A673 (cell line): ENCODE measurements around the gene MITF. TPM values are rescaled to one million over a fixed set of nuclear protein-coding genes. Genes with fewer than 3 reads are reported as not detected.

Experiments
- BruUV-seq: library from RNA; stranded (reverse); fragments of 400-500 nt; replicated peaks from 2 replicates; lab custom pipeline; 2021; lab: Mats Ljungman, UMichigan
- CTCF ChIA-PET: fragments of 300-600 bp; sonication (Branson Sonifier 250); formaldehyde crosslinking; loops from one replicate; lab custom pipeline; 2022; ENCODE audit warnings: antibody characterized with exemption; lab: Charles Lee
- POLR2A ChIA-PET: fragments of 300-600 bp; sonication (Branson Sonifier 250); formaldehyde crosslinking; loops from one replicate; lab custom pipeline; 2022; ENCODE audit warnings: antibody characterized with exemption; ENCODE audit not compliant: low non-redundant PET; lab: Charles Lee
- DNase-seq: peaks from one replicate; pipeline ENCODE4 v3.0.0-alpha.2; 2015; ENCODE audit warnings: low spot score
- H3K27ac ChIP-seq: fragments of 200-600 bp; sonication (generic); 2 replicates; pipeline ENCODE4 v1.5.1; 2016; ENCODE audit warnings: mixed run types, low read depth, mild to moderate bottlenecking, mixed read lengths, antibody characterized with exemption, low read length; ENCODE audit not compliant: poor library complexity, severe bottlenecking
- H3K27me3 ChIP-seq: fragments of 200-600 bp; sonication (generic); replicated peaks from 2 replicates; pipeline ENCODE4 v1.6.1; 2017; ENCODE audit warnings: mixed run types, low read depth, mild to moderate bottlenecking, mixed read lengths, antibody characterized with exemption, low read length; ENCODE audit not compliant: insufficient read depth, poor library complexity
- H3K36me3 ChIP-seq: fragments of 200-600 bp; sonication (generic); 2 replicates; pipeline ENCODE4 v1.6.1; 2016; ENCODE audit warnings: mixed run types, mild to moderate bottlenecking, mixed read lengths, antibody characterized with exemption, low read length; ENCODE audit not compliant: insufficient read depth, poor library complexity, severe bottlenecking
- H3K4me1 ChIP-seq: fragments of 200-600 bp; sonication (generic); 2 replicates; pipeline ENCODE4 v1.6.1; 2017; ENCODE audit warnings: mixed run types, mild to moderate bottlenecking, mixed read lengths, antibody characterized with exemption, low read length; ENCODE audit not compliant: insufficient read depth, poor library complexity, severe bottlenecking
- H3K4me3 ChIP-seq: fragments of 200-600 bp; sonication (generic); 2 replicates; pipeline ENCODE4 v1.5.1; 2016; ENCODE audit warnings: low read depth, mixed run types, mild to moderate bottlenecking, mixed read lengths, low read length; ENCODE audit not compliant: poor library complexity, severe bottlenecking
- H3K9me3 ChIP-seq: fragments of 200-600 bp; sonication (generic); 2 replicates; pipeline ENCODE4 v1.6.1; 2016; ENCODE audit warnings: mixed run types, low read depth, mild to moderate bottlenecking, mixed read lengths, antibody characterized with exemption, low read length; ENCODE audit not compliant: poor library complexity, severe bottlenecking
- EZH2 ChIP-seq: fragments of 200-600 bp; sonication (generic); IDR thresholded peaks from 2 replicates; pipeline ENCODE4 v1.6.1; 2017; ENCODE audit warnings: borderline replicate concordance, low read depth, mild to moderate bottlenecking, mixed read lengths, antibody characterized with exemption, low read length; ENCODE audit not compliant: poor library complexity, severe bottlenecking
- intact Hi-C: fragments of 100-400 bp; cut with micrococcal nuclease; formaldehyde crosslinking; loops from one replicate; pipeline ENCODE4 v1.10.0; 2022; ENCODE audit not compliant: unreplicated experiment
- total RNA-seq: library from RNA; stranded (reverse); gene quantifications from 2 replicates; pipeline ENCODE4 v1.2.3, GENCODE V29; 2021
- TF ChIP-seq, protein P1 (sequence below): fragments of 300-800, 200-600 bp; sonication (generic); conservative IDR thresholded peaks from 2 replicates; pipeline ENCODE4 v1.5.1; 2017; ENCODE audit warnings: low read depth, mild to moderate bottlenecking, antibody characterized with exemption, low read length, moderate library complexity, mixed read lengths

The MITF gene
- total RNA-seq, 1 experiment from 2014 or later, result 0.52 TPM

DNA sequence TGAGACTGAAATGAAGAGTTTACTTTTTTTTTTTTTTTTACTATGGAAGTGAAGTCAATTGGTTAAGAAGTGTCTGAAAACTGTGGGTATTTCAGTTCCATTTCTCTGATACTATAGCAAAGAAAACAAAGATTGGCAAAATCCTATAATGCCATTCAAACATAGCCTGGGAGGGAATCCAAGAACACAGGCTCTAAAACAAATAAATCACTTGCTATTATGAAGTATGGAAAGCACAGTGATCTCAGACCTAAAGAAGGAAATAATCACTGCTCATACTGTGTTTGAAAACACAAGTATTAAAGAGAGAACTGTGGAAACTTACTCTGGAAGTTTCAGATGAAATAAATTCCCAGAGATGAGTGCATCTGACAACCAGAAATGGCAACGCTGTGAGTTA lies 272.3 kb downstream of the MITF start:
- H3K4me3 ChIP-seq, result no peak overlapping the region
- ChIA-PET CTCF (no interaction called here), POLR2A (no interaction called here)
- H3K4me1 ChIP-seq, result no peaks in the 10 kb centered on the region
- no TSS peak for BruUV-seq
- TF ChIP-seq, protein P1, sequence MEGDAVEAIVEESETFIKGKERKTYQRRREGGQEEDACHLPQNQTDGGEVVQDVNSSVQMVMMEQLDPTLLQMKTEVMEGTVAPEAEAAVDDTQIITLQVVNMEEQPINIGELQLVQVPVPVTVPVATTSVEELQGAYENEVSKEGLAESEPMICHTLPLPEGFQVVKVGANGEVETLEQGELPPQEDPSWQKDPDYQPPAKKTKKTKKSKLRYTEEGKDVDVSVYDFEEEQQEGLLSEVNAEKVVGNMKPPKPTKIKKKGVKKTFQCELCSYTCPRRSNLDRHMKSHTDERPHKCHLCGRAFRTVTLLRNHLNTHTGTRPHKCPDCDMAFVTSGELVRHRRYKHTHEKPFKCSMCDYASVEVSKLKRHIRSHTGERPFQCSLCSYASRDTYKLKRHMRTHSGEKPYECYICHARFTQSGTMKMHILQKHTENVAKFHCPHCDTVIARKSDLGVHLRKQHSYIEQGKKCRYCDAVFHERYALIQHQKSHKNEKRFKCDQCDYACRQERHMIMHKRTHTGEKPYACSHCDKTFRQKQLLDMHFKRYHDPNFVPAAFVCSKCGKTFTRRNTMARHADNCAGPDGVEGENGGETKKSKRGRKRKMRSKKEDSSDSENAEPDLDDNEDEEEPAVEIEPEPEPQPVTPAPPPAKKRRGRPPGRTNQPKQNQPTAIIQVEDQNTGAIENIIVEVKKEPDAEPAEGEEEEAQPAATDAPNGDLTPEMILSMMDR, result no peak
- TF ChIP-seq EZH2, result no peak
- DNase-seq, result no peak
- no peaks in the 10 kb centered on the region for H3K36me3 ChIP-seq
- H3K9me3 ChIP-seq, result no peaks in the 10 kb centered on the region
- no peak overlapping the region for H3K27ac ChIP-seq
- intact Hi-C loops, result no loop called here
- no peaks in the 10 kb centered on the region for H3K27me3 ChIP-seq
